Left renal pelvis (tissue), 4 donors: Measurements from ENCODE around the gene CAMK1D. TPM values are rescaled to one million over a fixed set of nuclear protein-coding genes. Genes with fewer than 3 reads are reported as not detected.
"Not testable (repeated sequence)": the region's sequence is repeated elsewhere in the genome, so short reads cannot be mapped to it uniquely, and the experiment has no call there.

Experiments
- DNase-seq, 4 donors: peaks; one replicate each; pipeline ENCODE4 v3.0.0-alpha.2; 2013; ENCODE audit warnings: low read depth in 4 of 4, low spot score in 3 of 4
- polyA plus RNA-seq, 4 donors: library from polyadenylated mRNA; unstranded; fragments of 120-200 nt; gene quantifications; one replicate each; pipeline ENCODE4 v1.2.1, GENCODE V29; 2013; ENCODE audit not compliant: insufficient read length in 4 of 4

Gene CAMK1D
- polyA plus RNA-seq, 4 donors = 11.1 to 20.6 (median 11.2) TPM

GRCh38 chr10:12852687-12853086, 503.3 kb downstream of the CAMK1D start:
- DNase-seq = no peak

- no peak for DNase-seq
These were observed 505.6 kb downstream of the CAMK1D start for GRCh38 chr10:12854988-12855387.

GRCh38 chr10:12862459-12862858, 513.1 kb downstream of the CAMK1D start:
- DNase-seq = no peak

- DNase-seq = not testable (repeated sequence)
These were observed 516.2 kb downstream of the CAMK1D start for GRCh38 chr10:12865515-12865914.

GRCh38 chr10:12868229-12868628, 518.9 kb downstream of the CAMK1D start:
- DNase-seq = no peak

- DNase-seq = no peak
These were observed 520.1 kb downstream of the CAMK1D start for GRCh38 chr10:12869427-12869826.

- peak in 1 of 4 donors; percentile 36 for DNase-seq
These were observed 523.2 kb downstream of the CAMK1D start for GRCh38 chr10:12872577-12872976.

- DNase-seq = no peak
These were observed 523.8 kb downstream of the CAMK1D start for GRCh38 chr10:12873172-12873571.

GRCh38 chr10:12874501-12874900, 525.2 kb downstream of the CAMK1D start:
- DNase-seq = no peak

GRCh38 chr10:12875100-12875499, 525.8 kb downstream of the CAMK1D start:
- no peak for DNase-seq

- no peak for DNase-seq
These were observed 526.9 kb downstream of the CAMK1D start for GRCh38 chr10:12876266-12876665.

GRCh38 chr10:12877150-12877549, 527.8 kb downstream of the CAMK1D start:
- DNase-seq = no peak

- DNase-seq = no peak
These were observed 531.1 kb downstream of the CAMK1D start for GRCh38 chr10:12880423-12880822.

- no peak for DNase-seq
These were observed 535.5 kb downstream of the CAMK1D start for GRCh38 chr10:12884851-12885250.

Other genes starting within 250 kb of the CAMK1D start
- gene SEC61A2, start 219.9 kb upstream of the CAMK1D start, polyA plus RNA-seq = 10 to 100 TPM; 13.7 to 24.7 (median 15.1) TPM
- gene NUDT5, start 153.7 kb upstream of the CAMK1D start, polyA plus RNA-seq = 10 to 100 TPM; 39.6 to 81.6 (median 79.8) TPM
- 100 to 1,000 TPM; 100 to 145 (median 124) TPM for gene CDC123, start 153.4 kb upstream of the CAMK1D start, polyA plus RNA-seq